ENCODE data around the gene CCDC141. TPM values are rescaled to one million over a fixed set of nuclear protein-coding genes. Genes with fewer than 3 reads are reported as not detected.

The CCDC141 gene
- total RNA-seq, 4 donors from 2014 or later: 1.6 to 10.3 (median 5.3) TPM

DNA sequence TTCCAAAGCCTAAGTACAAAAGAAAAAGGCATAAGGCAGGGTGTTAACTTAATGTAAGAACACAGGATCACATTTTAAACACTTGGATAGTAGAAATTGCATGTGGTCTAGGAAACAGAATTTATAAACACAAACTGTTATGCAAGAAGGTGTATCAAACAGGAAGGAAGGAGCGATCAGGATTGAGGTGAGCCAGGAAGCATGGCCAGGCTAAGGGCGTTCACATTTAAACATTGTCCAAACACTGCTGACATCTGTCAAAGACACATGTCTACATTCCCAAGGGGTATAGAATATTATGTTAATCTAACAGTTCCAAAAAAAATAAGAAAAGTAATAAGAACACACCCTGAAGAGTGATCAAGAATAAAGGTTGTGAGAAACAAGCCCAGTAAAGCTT is 71.3 kb downstream of the CCDC141 start:
- 23 to 33% methylated on average over 2 of the region's 2 CpGs for WGBS, 2 donors (ENCODE audit: low coverage in 1 of 2)
- TF ChIP-seq POLR2A (IDR thresholded peaks at IDR 0.05): no peak
- TF ChIP-seq, protein P1, sequence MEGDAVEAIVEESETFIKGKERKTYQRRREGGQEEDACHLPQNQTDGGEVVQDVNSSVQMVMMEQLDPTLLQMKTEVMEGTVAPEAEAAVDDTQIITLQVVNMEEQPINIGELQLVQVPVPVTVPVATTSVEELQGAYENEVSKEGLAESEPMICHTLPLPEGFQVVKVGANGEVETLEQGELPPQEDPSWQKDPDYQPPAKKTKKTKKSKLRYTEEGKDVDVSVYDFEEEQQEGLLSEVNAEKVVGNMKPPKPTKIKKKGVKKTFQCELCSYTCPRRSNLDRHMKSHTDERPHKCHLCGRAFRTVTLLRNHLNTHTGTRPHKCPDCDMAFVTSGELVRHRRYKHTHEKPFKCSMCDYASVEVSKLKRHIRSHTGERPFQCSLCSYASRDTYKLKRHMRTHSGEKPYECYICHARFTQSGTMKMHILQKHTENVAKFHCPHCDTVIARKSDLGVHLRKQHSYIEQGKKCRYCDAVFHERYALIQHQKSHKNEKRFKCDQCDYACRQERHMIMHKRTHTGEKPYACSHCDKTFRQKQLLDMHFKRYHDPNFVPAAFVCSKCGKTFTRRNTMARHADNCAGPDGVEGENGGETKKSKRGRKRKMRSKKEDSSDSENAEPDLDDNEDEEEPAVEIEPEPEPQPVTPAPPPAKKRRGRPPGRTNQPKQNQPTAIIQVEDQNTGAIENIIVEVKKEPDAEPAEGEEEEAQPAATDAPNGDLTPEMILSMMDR (IDR thresholded peaks at IDR 0.05): no peak
- no peak overlapping the region for H3K27ac ChIP-seq
- H3K27me3 ChIP-seq: no peaks in the 10 kb centered on the region
- no peak for ATAC-seq
- H3K9me3 ChIP-seq: no peaks in the 10 kb centered on the region
- no peak overlapping the region for H3K4me3 ChIP-seq
- no peaks in the 10 kb centered on the region for H3K4me1 ChIP-seq
- no peaks in the 10 kb centered on the region for H3K36me3 ChIP-seq

DNA sequence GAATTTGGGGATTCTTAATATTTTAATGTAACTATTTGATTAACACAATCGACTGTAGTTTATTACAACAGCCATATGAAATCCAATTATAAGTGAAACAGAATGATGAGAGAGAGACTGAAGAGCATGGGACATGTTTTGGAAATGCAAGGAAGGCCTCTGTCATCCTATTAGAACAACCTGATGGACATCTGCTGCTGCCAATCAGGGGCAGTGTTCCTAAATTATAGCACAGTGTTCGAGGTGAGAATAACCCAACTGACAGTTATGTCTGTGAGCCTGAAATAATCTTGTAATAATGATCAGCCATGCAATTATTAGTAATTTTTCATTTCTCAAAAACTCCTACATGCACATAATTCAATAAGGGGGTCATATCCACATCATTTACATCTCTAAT is 73.6 kb downstream of the CCDC141 start:
- ATAC-seq: no peak
- Histone ChIP-seq H3K9me3 (no peaks in the 10 kb centered on the region), H3K27ac (no peak overlapping the region)

DNA sequence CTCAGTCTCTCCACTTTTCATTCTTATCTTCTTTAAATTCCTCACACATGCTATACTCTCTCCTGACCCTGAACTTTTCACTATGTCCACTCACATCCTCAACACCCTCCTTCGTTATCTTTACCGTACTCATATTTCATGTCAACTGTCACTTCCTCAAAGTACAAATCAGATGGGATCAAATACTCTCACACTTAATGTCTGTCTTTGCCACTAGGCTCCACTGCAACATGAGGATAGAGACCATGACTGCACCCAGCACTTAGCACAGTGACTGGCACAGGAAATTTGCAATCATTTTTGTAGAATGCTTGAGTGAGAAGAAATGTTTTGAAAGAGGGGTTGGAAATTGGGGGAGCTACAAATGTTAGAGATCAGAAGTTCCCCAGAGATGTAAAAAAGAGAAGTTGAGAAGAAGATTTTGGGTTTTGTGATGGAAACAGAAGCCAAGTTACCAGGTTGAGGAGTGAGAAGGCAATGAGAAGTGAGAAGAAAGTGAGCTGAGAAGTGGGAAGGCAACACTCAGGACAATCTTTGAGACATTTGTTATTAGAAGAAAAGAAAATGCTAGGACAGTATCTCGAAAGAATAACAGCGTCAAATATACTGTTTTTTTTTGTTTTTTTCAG is 87.0 kb downstream of the CCDC141 start:
- no peaks in the 10 kb centered on the region for H3K27me3 ChIP-seq
- no peaks in the 10 kb centered on the region for H3K9me3 ChIP-seq
- no peak overlapping the region for H3K4me3 ChIP-seq
- H3K36me3 ChIP-seq: no peaks in the 10 kb centered on the region
- TF ChIP-seq POLR2A (IDR thresholded peaks at IDR 0.05) (no peak), EP300 (IDR thresholded peaks at IDR 0.05) (no peak), POLR2AphosphoS5 (IDR thresholded peaks at IDR 0.05) (no peak)
- TF ChIP-seq, protein P1 (IDR thresholded peaks at IDR 0.05): no peak
- H3K4me1 ChIP-seq: no peaks in the 10 kb centered on the region
- WGBS, 2 donors (ENCODE audit: low coverage in 1 of 2): 84 to 90% methylated on average over 4 of the region's 4 CpGs
- ATAC-seq: no peak
- no peak overlapping the region for H3K27ac ChIP-seq

More for the DNA sequence above, 73.6 kb downstream of the CCDC141 start:
- H3K4me3 ChIP-seq: no peak overlapping the region
- H3K4me1 ChIP-seq: no peaks in the 10 kb centered on the region
- no peaks in the 10 kb centered on the region for H3K36me3 ChIP-seq
- no peaks in the 10 kb centered on the region for H3K27me3 ChIP-seq
- WGBS, 2 donors (ENCODE audit: low coverage in 1 of 2): 88 to 93% methylated on average over 2 of the region's 2 CpGs
- TF ChIP-seq POLR2A (IDR thresholded peaks at IDR 0.05) (no peak), EP300 (IDR thresholded peaks at IDR 0.05) (no peak), POLR2AphosphoS5 (IDR thresholded peaks at IDR 0.05) (no peak)
- TF ChIP-seq, protein P1 (IDR thresholded peaks at IDR 0.05): no peak

DNA sequence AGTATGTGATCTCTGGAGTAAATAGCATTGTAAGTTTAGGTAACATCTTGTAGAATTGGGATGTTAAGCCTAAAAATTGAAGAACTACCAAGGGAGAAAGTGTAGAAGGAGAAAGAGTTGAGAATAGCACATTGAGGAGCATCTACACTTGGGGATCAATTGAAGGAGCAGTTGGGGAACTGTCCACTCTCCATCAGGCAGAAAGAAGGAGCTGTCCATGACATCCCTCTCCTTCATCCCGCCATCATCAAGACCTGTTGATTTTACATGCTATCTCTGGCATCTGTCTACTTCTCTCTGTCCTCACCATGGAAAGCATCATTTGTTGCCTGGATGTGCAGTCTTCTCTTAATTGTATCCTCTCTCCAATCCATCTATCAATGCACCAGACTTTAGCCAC is 87.8 kb downstream of the CCDC141 start:
- no peak for TF ChIP-seq POLR2A (IDR thresholded peaks at IDR 0.05)
- no peak for TF ChIP-seq POLR2AphosphoS5 (IDR thresholded peaks at IDR 0.05)
- TF ChIP-seq, protein P1 (IDR thresholded peaks at IDR 0.05): no peak
- TF ChIP-seq EP300 (IDR thresholded peaks at IDR 0.05): no peak
- Histone ChIP-seq H3K27me3 (no peaks in the 10 kb centered on the region), H3K27ac (no peak overlapping the region), H3K4me1 (no peaks in the 10 kb centered on the region), H3K4me3 (no peak overlapping the region), H3K9me3 (no peaks in the 10 kb centered on the region), H3K36me3 (no peaks in the 10 kb centered on the region)
- WGBS, 2 donors (ENCODE audit: low coverage in 1 of 2): 71 to 89% methylated on average over 1 of the region's 1 CpG
- ATAC-seq: no peak

DNA sequence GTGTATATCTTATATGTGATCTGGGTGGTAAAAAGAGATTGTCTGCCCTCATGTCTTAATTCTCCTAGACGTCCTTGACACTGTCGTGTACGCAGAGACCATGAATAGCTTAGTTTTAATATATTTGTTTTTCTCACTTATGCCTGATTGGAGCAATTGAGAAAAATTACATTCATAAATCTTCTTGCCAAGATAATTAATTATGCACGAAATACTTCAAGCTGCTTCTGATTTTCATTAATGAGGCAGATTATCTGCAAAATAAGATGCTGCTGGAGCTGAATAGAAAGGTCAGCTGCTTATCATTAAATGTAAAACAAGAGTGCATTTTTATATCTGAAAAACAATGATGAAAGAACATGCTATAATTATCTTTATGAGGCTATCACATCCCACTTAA is 95.9 kb downstream of the CCDC141 start:
- no peak for TF ChIP-seq POLR2AphosphoS5 (IDR thresholded peaks at IDR 0.05)
- TF ChIP-seq POLR2A (IDR thresholded peaks at IDR 0.05): no peak
- TF ChIP-seq EP300 (IDR thresholded peaks at IDR 0.05): no peak
- TF ChIP-seq, protein P1 (IDR thresholded peaks at IDR 0.05): no peak
- Histone ChIP-seq H3K36me3 (no peaks in the 10 kb centered on the region), H3K27ac (no peak overlapping the region), H3K4me3 (no peak overlapping the region), H3K27me3 (no peaks in the 10 kb centered on the region), H3K4me1 (no peaks in the 10 kb centered on the region), H3K9me3 (no peaks in the 10 kb centered on the region)
- 71 to 81% methylated on average over 4 of the region's 4 CpGs for WGBS, 2 donors (ENCODE audit: low coverage in 1 of 2)
- no peak for ATAC-seq
